HL-60/S4 treated with phorbol 12-myristate 13-acetate at 8.2 ng/mL for 4 days and 3 days (cell line): ENCODE data around the gene KLHDC4.

ENCODE experiments used
- in situ Hi-C: fragments of 300-500 bp; cut with MboI; formaldehyde crosslinking; loops from 2 replicates; pipeline ENCODE4 v1.15.0; 2022; ENCODE audit warnings: low sequenced_read_pairs

The KLHDC4 gene

DNA sequence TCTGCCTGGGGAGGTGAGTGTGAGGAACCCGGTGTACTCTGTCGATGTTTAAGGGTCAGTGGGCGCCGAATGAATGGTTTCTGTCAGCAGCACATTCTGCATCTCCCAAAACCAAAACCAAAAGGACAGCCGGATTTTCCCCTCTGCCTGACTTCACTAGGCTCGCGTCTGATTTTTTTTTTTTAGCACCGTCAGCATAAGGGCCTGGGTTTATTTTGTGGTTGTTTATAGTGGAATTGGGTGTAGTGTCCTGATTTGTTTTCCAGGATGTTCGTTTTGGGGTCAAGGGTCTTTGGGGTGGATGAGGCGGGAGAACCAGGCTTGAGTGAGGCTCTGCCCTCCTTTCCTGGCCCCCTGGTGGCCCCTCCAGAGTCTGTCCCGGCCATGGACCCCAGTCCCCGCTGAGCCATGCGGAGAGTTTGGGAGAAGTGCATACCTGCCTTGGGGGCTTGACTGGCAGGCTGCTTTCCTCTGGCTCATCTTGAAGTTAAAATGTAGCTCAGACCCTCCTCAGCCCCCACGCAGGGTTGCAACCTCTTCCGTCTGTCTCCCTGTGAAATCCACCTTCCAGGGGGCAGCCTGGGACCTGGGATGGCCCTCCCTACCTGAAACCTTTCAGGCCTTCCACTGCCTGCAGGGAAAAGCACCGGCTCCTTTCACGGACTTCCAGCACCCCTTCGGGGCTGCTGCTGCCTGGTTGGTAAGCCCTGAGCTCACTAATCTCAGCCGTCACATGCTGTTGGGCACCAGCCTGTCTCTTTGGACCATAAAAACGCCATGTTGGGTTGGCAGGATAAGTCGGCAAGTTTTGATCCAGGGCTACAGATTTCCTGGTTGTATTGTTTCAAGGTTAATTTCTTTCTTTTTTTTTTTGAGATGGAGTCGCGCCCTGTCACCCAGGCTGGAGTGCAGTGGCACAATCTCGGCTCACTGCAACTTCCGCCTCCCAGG lies 103.3 kb downstream of the KLHDC4 start:
- in situ Hi-C loops, result no loop called here

- in situ Hi-C loops, result no loop called here
These were observed 104.2 kb downstream of the KLHDC4 start for GRCh38 chr16:87661561-87661960.

DNA sequence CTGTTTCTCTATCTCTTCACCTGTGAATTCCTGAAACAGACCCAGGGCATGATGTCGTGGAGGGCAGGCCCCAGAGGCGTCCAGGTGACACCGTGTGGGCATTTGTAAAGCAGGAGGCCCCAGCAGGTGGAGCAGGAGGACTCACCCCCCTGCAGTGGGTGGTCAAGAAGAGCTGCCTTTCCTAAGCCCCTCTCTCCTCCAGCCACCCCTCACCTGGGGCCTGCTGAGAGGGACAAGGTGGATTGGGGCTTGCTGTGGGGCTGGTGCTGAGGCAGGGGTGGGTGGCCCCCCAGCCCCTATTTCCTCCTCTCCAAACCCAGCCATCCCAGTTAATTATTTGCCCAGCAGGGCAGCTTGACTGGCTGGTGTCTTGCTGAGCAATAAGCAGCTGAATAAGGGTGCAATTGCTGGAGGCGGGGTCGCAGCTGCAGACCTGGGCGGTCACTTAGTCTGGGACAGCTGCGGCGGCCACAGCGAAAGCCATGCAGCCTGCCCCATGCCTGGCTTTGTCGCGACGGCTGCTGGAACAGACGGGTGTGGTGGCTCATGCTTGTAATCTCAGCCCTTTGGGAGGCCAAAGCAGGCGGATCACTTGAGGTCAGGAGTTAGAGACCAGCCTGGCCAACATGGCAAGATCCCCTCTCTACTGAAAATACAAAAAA lies 107.1 kb downstream of the KLHDC4 start:
- in situ Hi-C loops, result no loop called here
